Activated T-cell treated with anti-CD3 and anti-CD28 coated beads for 1 hour (primary cell): Measurements from ENCODE around the gene ATL2.
"Not testable (repeated sequence)": the region's sequence is repeated elsewhere in the genome, so short reads cannot be mapped to it uniquely, and the experiment has no call there.

Source experiments
- DNase-seq: peaks from one replicate; pipeline ENCODE4 v3.0.0-alpha.2; 2020; ENCODE audit warnings: low read depth

ATL2 gene

DNA sequence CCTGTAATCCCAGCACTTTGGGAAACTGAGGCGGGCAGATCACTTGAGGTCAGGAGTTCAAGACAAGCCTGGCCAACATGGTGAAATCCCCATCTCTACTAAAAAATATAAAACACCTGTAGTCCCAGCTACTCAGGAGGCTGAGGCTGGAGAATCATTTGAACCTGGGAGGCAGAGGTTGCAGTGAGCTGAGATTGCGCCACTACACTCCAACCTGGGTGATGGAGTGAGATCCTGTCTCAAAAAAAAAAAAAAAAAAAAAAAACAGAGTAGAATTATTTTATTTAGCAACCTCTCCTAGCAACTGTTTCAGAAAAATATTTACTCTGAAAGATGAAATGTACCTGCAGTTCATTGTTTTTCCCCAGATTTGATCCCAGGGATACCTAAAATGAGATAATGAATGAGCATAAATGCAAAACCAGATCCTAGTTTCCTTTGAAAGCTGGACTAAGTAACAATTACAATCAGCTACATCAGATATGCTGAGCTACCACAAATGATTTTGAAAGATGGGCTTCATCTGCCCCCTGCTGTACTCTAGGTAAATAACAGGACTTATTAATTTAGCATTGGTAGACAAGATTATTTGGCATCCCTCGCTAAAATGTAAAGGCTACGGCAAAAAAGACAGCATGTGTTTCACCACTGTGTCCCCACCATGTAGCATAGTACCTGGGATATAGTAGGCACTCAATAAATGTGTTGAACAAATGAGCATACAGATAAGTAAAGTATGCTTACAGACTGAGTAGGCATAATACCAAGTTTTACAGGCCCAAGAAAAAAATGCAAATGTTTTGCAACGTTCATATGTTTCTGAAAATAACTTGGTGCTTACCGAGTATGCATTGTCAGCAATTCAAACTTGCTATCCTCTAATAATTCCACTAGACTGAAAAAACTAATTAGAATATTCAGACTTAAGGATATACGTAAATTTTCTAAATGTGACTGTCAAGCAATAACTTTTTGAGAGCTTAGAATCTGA, 102.5 kb downstream of the ATL2 start:
- DNase-seq, result no peak

GRCh38 chr2:38271697-38272096, 105.4 kb downstream of the ATL2 start:
- DNase-seq, result no peak

DNA sequence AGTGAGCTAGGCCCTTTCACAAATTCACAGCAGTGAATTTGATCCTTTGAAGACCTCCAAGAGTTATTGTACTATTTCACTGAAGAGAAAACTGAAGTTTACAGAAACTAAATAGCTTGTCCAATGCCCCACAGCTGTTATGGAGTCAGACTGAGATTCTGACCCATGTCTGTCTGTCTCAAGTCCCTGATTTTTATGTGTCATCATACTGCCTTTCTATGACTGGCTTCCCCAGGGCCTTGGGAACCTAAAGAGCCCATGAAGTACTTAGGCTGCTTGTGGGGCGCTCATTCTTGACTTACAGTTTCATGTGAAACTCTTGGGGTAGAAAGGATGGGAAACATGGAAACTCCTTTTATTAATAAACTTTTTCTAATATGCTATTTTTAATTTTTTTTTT, 107.7 kb downstream of the ATL2 start:
- DNase-seq, result no peak

GRCh38 chr2:38268691-38269327, 108.3 kb downstream of the ATL2 start:
- DNase-seq, result no peak

- no peak for DNase-seq
These were observed 109.1 kb downstream of the ATL2 start for GRCh38 chr2:38268001-38268400.

DNA sequence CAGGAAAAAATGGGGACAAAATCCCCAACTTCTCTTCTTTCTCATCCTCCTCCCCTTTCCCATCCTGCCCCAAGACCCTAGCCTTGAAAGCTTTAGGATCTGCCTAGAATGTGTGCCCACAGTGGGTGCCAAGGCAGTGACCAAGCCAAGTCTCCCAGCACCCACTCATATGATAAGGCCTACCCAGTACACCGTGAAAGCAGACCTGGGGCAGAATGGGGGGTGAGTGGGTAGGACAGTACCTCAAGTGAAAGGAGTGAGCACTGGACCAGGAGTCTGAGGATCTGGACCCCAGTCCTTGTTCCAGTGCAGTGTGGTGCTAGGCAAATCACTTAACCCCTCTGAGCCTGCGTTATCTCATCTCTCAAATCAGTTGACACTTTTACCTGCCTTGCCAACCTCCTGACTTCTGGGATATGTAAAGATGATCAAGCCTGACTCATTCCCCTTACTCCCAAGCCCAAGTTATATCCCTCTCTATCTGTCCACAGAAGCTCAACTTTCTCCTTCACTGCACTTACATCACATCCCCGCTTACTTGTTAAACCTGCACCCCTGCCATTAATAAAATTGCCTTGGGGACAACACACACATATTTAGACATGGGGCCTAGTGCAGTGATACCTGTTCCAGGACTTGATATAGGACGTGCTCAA, 109.7 kb downstream of the ATL2 start:
- no peak for DNase-seq

DNA sequence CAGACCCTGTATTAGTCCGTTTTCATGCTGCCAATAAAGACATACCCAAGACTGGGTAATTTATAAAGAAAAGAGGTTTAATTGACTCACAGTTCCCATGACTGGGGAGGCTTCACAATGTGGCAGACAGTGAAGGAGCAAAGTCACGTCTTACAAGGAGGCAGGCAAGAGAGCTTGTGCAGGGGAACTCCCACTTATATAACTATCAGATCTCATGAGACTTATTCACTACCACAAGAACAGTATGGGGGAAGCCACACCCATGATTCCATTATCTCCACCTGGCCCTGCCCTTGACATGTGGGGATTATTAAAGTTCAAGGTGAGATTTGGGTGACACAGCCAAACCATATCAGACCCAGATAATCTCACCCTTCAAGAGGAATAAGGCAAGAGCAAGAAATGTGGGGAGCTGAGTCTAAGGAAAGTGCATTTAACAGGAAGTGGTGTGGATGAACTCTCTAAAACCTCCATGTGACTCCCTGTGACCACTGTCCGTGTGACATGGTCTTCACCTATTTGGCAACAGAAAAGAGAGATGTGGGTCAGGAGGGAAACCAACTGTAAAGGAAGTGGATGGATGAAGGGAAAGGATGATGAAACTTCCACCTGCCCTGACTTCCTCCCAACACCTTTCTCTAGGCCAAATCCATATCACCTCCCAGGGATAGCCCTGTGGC, 110.6 kb downstream of the ATL2 start:
- DNase-seq, result no peak

GRCh38 chr2:38265461-38265860, 111.6 kb downstream of the ATL2 start:
- no peak for DNase-seq

DNA sequence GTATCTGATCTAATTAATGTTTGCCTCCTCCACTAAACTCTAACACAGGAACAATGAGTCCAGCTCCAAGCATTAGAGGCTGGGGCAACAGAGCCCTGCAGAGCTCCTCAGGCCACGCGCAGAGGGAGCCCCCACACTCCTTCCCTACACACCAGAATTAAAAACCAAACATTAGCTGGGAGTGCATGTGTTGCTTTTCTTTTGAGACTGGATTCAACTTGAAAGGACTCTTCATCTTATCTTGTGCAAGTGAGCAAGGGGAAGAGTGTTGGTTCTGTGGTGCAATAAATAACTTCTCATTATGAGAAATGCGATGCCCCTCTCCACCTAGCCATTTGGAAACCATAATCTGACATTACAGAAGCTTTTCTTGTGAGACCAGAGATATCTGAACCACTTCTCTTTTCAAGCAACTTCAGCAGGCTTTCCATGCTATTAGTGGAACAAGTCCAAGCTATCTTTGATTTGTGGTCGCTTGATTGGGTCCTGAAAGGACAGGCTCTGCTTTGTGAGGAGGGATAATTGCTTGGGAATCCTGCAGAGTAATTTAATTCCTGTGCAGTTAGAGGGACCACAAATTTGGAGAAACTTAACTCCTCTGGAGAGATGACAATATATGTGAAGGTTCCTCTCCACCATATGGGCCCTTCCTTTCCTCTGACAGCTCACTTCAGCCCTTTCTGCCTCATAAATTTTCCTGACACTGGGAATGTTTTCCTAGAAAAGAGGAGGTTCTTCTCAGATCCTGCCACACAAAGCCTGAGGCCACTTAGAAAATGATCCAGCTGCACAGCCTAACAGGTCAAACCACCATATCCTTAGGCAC, 112.5 kb downstream of the ATL2 start:
- no peak for DNase-seq

DNA sequence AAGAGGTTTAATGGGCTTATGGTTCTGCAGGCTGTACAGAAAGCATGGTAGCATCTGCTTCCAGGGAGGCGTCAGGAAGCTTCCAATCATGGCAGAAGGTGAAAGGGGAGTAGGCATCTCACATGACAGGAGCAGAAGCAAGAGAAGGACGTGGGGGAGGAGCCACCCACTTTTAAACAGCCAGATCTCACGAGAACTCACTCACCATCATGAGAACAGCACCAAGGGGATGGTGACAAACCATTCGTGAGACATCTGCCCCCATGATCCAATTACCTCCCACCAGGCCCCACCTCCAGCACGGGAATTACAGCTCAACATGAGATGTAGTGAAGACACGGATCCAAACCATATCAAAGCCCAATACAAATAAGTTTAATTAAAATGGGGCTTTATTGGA, 113.8 kb downstream of the ATL2 start:
- DNase-seq, result no peak

DNA sequence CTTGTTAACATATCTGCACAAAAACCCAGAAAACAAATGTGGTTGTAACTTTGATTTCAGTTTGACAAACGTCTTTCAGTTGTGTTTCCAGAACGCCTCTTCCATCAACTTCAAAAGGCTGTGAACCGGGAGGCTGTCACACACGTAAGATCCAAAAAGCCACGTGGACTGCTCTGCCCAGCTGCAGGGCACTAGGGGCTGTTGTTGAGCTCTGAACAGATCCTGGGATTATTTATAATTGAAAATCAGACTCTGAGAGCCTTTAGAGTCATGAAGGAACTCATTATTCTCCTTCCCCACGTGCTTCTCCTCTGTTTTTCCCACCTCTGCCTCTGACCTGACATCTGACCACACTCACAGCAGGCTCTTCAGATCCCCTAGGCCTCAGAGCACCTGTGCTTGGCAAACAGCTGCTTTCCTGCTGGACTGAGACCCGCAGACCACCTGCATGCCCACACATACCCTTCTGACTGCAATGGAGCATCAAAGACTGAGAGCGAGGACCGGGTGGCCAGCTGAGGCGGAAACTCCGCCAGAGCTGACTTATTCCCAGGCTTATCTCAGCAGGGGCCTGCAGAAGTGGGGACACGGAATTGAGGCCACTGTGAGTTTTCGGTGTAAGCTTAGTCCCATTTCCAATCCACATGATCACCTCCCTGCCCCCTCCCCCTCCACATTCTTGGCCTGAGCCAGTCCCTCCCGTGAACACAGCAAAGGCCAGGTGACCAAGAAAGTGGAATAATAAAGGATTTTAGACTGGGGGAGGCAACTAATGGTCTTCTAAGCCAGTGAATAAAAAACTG, 114.8 kb downstream of the ATL2 start:
- no peak for DNase-seq

GRCh38 chr2:38261569-38262068, 115.5 kb downstream of the ATL2 start:
- DNase-seq, result no peak

DNA sequence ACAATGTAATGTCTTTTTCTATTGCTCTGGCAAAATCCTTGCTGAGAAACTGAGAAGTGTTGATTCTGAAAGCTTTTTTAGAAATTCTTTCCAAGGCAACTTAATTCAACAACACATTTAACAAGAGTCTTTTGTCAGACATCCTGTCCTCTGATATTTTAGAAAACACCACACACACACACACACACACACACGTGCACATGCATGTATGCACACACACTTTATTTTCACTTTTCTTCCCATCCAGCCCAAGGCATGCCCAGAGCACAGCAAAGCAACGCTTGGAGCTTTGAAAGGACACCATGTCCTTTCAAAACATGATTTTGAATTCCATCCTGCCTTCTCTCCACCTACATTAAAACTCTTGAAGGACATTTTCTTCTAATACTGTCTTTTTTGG, 116.1 kb downstream of the ATL2 start:
- DNase-seq, result no peak

DNA sequence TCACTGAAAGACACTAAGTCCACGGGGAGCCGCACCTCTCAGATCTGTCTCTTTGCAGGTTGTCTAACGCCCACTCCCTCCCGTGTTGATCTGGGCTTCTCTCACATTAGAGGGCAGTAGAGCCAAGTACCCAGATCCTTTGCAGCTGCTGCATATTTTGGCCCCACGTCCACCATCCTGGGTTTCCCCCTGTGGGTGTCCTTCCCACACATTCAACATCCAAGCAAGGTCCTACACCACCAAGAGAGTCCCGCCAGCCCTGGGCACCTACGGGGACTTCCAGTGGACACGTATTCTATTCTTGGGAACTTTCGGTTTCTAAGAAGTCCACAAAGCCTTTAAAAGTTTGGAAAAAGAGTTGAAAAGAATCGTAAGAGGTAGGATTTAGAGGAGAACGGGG, 116.6 kb downstream of the ATL2 start:
- no peak for DNase-seq

GRCh38 chr2:38259311-38259710, 117.8 kb downstream of the ATL2 start:
- DNase-seq, result no peak

DNA sequence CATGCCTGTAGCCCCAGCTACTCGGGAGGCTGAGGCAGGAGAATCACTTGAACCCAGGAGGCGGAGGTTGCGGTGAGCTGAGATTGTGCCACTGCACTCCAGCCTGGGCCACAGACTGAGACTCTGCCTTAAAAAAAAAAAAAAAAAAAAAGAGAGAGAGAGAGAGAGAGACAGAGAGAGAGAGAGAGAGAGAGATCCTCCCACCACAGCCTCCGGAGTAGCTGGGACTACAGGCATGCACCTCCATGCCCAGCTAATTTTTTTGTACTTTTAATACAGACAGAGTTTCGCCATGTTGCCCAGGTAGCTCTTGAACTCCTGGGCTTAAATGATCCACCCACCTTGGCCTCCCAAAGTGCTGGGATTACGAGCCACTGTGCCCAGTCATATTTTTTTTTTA, 119.4 kb downstream of the ATL2 start:
- DNase-seq, result not testable (repeated sequence)

- DNase-seq, result no peak
These were observed 120.5 kb downstream of the ATL2 start for GRCh38 chr2:38256610-38257009.

DNA sequence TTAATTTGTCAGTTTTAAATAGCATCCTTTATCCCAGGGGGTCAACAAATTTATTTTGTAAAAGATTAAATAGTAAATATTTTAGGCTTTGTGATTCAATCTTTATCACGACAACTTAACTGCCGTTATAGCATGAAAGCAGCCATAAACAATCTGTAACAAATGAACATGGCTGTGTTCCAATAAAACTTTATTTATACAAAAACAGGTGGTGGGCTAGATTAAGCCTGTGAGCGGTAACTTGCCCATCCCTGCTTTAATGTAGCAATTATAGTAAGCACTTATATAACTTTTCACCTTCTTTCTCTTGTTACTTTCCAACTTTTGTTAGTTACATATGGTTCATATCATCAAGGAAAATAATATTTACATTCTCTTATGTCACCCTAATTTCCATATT, 121.9 kb downstream of the ATL2 start:
- DNase-seq, result no peak

GRCh38 chr2:38254796-38255195, 122.3 kb downstream of the ATL2 start:
- DNase-seq, result no peak

- DNase-seq, result no peak
These were observed 125.1 kb downstream of the ATL2 start for GRCh38 chr2:38251940-38252339.
